ENCODE data around the gene LONRF3. TPM values are rescaled to one million over a fixed set of nuclear protein-coding genes. Genes with fewer than 3 reads are reported as not detected.
A peak's percentile ranks its signal among the peaks of the same experiment; 100 is the strongest.

The LONRF3 gene
- total RNA-seq = 1 to 10 TPM; 4.5 to 5.1 TPM

GRCh38 chrX:118974088-118974907 lies at the start of gene LONRF3:
TSS of gene LONRF3 (plus strand) at chrX:118974618. CDS start at chrX:118974781, 163 bp downstream.
- no peaks in the 10 kb centered on the region for H3K9me3 Mint-ChIP-seq
- H3K36me3 Mint-ChIP-seq = peaks cover 0 to 9% of the 10 kb centered on the region in 2 donors
- ATAC-seq (peak; percentile 60 to 64), DNase-seq (ENCODE audit: low spot score in 2 of 2) (peak; percentile 49 to 55)
- H3K27ac Mint-ChIP-seq = peak within 1 kb of the TSS; percentile 81 to 83

- H3K36me3 Mint-ChIP-seq = no peaks in the 10 kb centered on the region
- H3K27ac Mint-ChIP-seq = no peak overlapping the region
- ATAC-seq (no peak), DNase-seq (ENCODE audit: low spot score in 2 of 2) (no peak)
- no peaks in the 10 kb centered on the region for H3K9me3 Mint-ChIP-seq
Observed at GRCh38 chrX:118928151-118928550, 46.3 kb upstream of the LONRF3 start.

GRCh38 chrX:118935352-118935751 lies 39.1 kb upstream of the LONRF3 start:
- H3K27ac Mint-ChIP-seq = no peak overlapping the region

GRCh38 chrX:118941147-118941546 lies 33.3 kb upstream of the LONRF3 start:
- Mint-ChIP-seq H3K36me3 (no peaks in the 10 kb centered on the region), H3K27ac (no peak overlapping the region), H3K9me3 (no peaks in the 10 kb centered on the region)
- ATAC-seq = no peak
- DNase-seq (ENCODE audit: low spot score in 2 of 2) = no peak

More at GRCh38 chrX:118935352-118935751, 39.1 kb upstream of the LONRF3 start:
- Mint-ChIP-seq H3K36me3 (no peaks in the 10 kb centered on the region), H3K9me3 (no peaks in the 10 kb centered on the region)
- ATAC-seq (no peak), DNase-seq (ENCODE audit: low spot score in 2 of 2) (no peak)

- no peak for ATAC-seq
- no peak for DNase-seq (ENCODE audit: low spot score in 2 of 2)
- Mint-ChIP-seq H3K9me3 (no peaks in the 10 kb centered on the region), H3K36me3 (no peaks in the 10 kb centered on the region), H3K27ac (no peak overlapping the region)
Observed at GRCh38 chrX:118943102-118943501, 31.3 kb upstream of the LONRF3 start.

GRCh38 chrX:118945921-118946320 lies 28.5 kb upstream of the LONRF3 start:
- ATAC-seq (no peak), DNase-seq (ENCODE audit: low spot score in 2 of 2) (no peak)
- H3K27ac Mint-ChIP-seq = no peak overlapping the region

GRCh38 chrX:118948270-118948669 lies 26.1 kb upstream of the LONRF3 start:
- no peak overlapping the region for H3K27ac Mint-ChIP-seq
- no peaks in the 10 kb centered on the region for H3K36me3 Mint-ChIP-seq
- ATAC-seq (no peak), DNase-seq (ENCODE audit: low spot score in 2 of 2) (no peak)
- H3K9me3 Mint-ChIP-seq = no peaks in the 10 kb centered on the region

More at GRCh38 chrX:118945921-118946320, 28.5 kb upstream of the LONRF3 start:
- Mint-ChIP-seq H3K36me3 (no peaks in the 10 kb centered on the region), H3K9me3 (no peaks in the 10 kb centered on the region)

GRCh38 chrX:118961866-118962560 lies 12.4 kb upstream of the LONRF3 start:
- Mint-ChIP-seq H3K9me3 (no peaks in the 10 kb centered on the region), H3K27ac (no peak overlapping the region)
- peak in 1 of 2 donors; percentile 76 for ATAC-seq

GRCh38 chrX:118963159-118963558 lies 11.3 kb upstream of the LONRF3 start:
- Mint-ChIP-seq H3K36me3 (no peaks in the 10 kb centered on the region), H3K9me3 (no peaks in the 10 kb centered on the region), H3K27ac (peak overlapping the region in 1 of 2 donors; percentile 64)
- DNase-seq (ENCODE audit: low spot score in 2 of 2) (no peak), ATAC-seq (peak in 1 of 2 donors; percentile 56)

More at GRCh38 chrX:118961866-118962560, 12.4 kb upstream of the LONRF3 start:
- DNase-seq (ENCODE audit: low spot score in 2 of 2) = no peak
- no peaks in the 10 kb centered on the region for H3K36me3 Mint-ChIP-seq

- Mint-ChIP-seq H3K36me3 (no peaks in the 10 kb centered on the region), H3K9me3 (no peaks in the 10 kb centered on the region), H3K27ac (no peak overlapping the region)
- DNase-seq (ENCODE audit: low spot score in 2 of 2) = no peak
- ATAC-seq = no peak
Observed at GRCh38 chrX:118964252-118964651, 10.2 kb upstream of the LONRF3 start.

- no peak overlapping the region for H3K27ac Mint-ChIP-seq
Observed at GRCh38 chrX:118965395-118965794, 9.0 kb upstream of the LONRF3 start.

GRCh38 chrX:118968031-118968430 lies 6.4 kb upstream of the LONRF3 start:
- peaks cover 0 to 3% of the 10 kb centered on the region in 2 donors for H3K36me3 Mint-ChIP-seq
- H3K9me3 Mint-ChIP-seq = no peaks in the 10 kb centered on the region
- DNase-seq (ENCODE audit: low spot score in 2 of 2) (no peak), ATAC-seq (no peak)
- H3K27ac Mint-ChIP-seq = no peak overlapping the region

More at GRCh38 chrX:118965395-118965794, 9.0 kb upstream of the LONRF3 start:
- no peaks in the 10 kb centered on the region for H3K36me3 Mint-ChIP-seq
- ATAC-seq = no peak
- DNase-seq (ENCODE audit: low spot score in 2 of 2) = no peak
- H3K9me3 Mint-ChIP-seq = no peaks in the 10 kb centered on the region

GRCh38 chrX:118971552-118971951 lies 2.9 kb upstream of the LONRF3 start:
- Mint-ChIP-seq H3K27ac (no peak overlapping the region), H3K9me3 (no peaks in the 10 kb centered on the region), H3K36me3 (peaks cover 0 to 9% of the 10 kb centered on the region in 2 donors)
- DNase-seq (ENCODE audit: low spot score in 2 of 2) (no peak), ATAC-seq (no peak)

GRCh38 chrX:118973389-118974087 lies 880 bp upstream of the LONRF3 start:
- Mint-ChIP-seq H3K36me3 (peaks cover 0 to 9% of the 10 kb centered on the region in 2 donors), H3K27ac (peak overlapping the region in 1 of 2 donors; percentile 81), H3K9me3 (no peaks in the 10 kb centered on the region)
- DNase-seq (ENCODE audit: low spot score in 2 of 2) (no peak), ATAC-seq (no peak)

GRCh38 chrX:118974908-118975671 lies 672 bp downstream of the LONRF3 start:
- Mint-ChIP-seq H3K9me3 (no peaks in the 10 kb centered on the region), H3K27ac (peak overlapping the region; percentile 81 to 83), H3K36me3 (peaks cover 0 to 9% of the 10 kb centered on the region in 2 donors)
- ATAC-seq (peak; percentile 58 to 71), DNase-seq (ENCODE audit: low spot score in 2 of 2) (peak; percentile 31 to 63)
